Mesenchymal stem cell (in vitro differentiated cells and primary cell): ENCODE measurements around the gene LUZP1.

Experiments used
- DNase-seq: peaks from one replicate; pipeline ENCODE4 v3.0.0-alpha.2; 2013
- H2AFZ ChIP-seq: one replicate; pipeline ENCODE4 v1.6.1; 2013; ENCODE audit warnings: low read depth, mild to moderate bottlenecking, control low read depth, inconsistent platforms, low read length, moderate library complexity
- H2AK5ac ChIP-seq: 2 replicates; pipeline ENCODE4 v1.6.1; 2013; ENCODE audit warnings: low read length, moderate library complexity, mild to moderate bottlenecking, inconsistent platforms; ENCODE audit not compliant: severe bottlenecking
- H2BK120ac ChIP-seq: one replicate; pipeline ENCODE4 v1.6.1; 2013; ENCODE audit warnings: low read depth, mild to moderate bottlenecking, inconsistent platforms, low read length, moderate library complexity
- H2BK12ac ChIP-seq, 2 experiments: one replicate each; pipeline ENCODE4 v1.6.1; 2013; ENCODE audit warnings: inconsistent platforms in 2 of 2, low read length in 2 of 2, mild to moderate bottlenecking in 2 of 2, moderate library complexity in 2 of 2, control low read depth in 1 of 2
- H2BK15ac ChIP-seq: one replicate; pipeline ENCODE4 v1.6.1; 2013; ENCODE audit warnings: mild to moderate bottlenecking, low read depth, inconsistent platforms; ENCODE audit not compliant: poor library complexity, severe bottlenecking
- H2BK5ac ChIP-seq: 2 replicates; pipeline ENCODE4 v1.6.1; 2013; ENCODE audit warnings: low read depth, mild to moderate bottlenecking, low read length, control low read depth, inconsistent platforms; ENCODE audit not compliant: poor library complexity, severe bottlenecking
- H3K14ac ChIP-seq, 2 experiments: one replicate each; pipeline ENCODE4 v1.6.1; 2013; ENCODE audit warnings: inconsistent platforms in 2 of 2, low read length in 2 of 2, control low read depth in 1 of 2, mild to moderate bottlenecking in 1 of 2, moderate library complexity in 1 of 2
- H3K18ac ChIP-seq, 2 experiments: one replicate each; pipeline ENCODE4 v1.6.1; 2013; ENCODE audit warnings: inconsistent platforms in 2 of 2, low read length in 2 of 2, control low read depth in 1 of 2, low read depth in 1 of 2, mild to moderate bottlenecking in 1 of 2
- H3K23ac ChIP-seq, 2 experiments: one replicate each; pipeline ENCODE4 v1.6.1; 2013; ENCODE audit warnings: inconsistent platforms in 2 of 2, low read length in 2 of 2, mild to moderate bottlenecking in 2 of 2, moderate library complexity in 2 of 2, control low read depth in 1 of 2
- H3K27ac ChIP-seq: 2 replicates; pipeline ENCODE4 v1.5.1; 2013; ENCODE audit warnings: mild to moderate bottlenecking, moderate library complexity, low read length, control low read depth, inconsistent platforms; ENCODE audit not compliant: poor library complexity, severe bottlenecking
- H3K27me3 ChIP-seq, 2 experiments: 2 replicates each; pipeline versions ENCODE4 v1.6.1 to v1.7.0; 2013; ENCODE audit warnings: low read length in 2 of 2, mild to moderate bottlenecking in 2 of 2, moderate library complexity in 2 of 2, control low read depth in 1 of 2, inconsistent platforms in 1 of 2; ENCODE audit not compliant: control insufficient read depth in 1 of 2, insufficient read depth in 1 of 2
- H3K36me3 ChIP-seq, 2 experiments: 2 replicates each; pipeline versions ENCODE4 v1.6.1 to v1.7.0; 2013; ENCODE audit warnings: low read length in 2 of 2, control low read depth in 1 of 2, inconsistent platforms in 1 of 2, low read depth in 1 of 2, mild to moderate bottlenecking in 1 of 2; ENCODE audit not compliant: insufficient read depth in 2 of 2, control insufficient read depth in 1 of 2
- H3K4ac ChIP-seq, 2 experiments: one replicate each; pipeline ENCODE4 v1.6.1; 2013; ENCODE audit warnings: inconsistent platforms in 2 of 2, low read length in 2 of 2, mild to moderate bottlenecking in 2 of 2, moderate library complexity in 2 of 2, control low read depth in 1 of 2, low read depth in 1 of 2
- H3K4me1 ChIP-seq: 2 replicates; pipeline ENCODE4 v1.6.1; 2013; ENCODE audit warnings: low read depth, low read length, control low read depth; ENCODE audit not compliant: control insufficient read depth, insufficient read depth
- H3K4me2 ChIP-seq: 2 replicates; pipeline ENCODE4 v1.6.1; 2013; ENCODE audit warnings: low read length, mild to moderate bottlenecking, inconsistent platforms; ENCODE audit not compliant: poor library complexity, severe bottlenecking
- H3K4me3 ChIP-seq, 2 experiments: 2 replicates each; pipeline versions ENCODE4 v1.5.1 to v1.7.0; 2013; ENCODE audit warnings: low read length in 2 of 2, mild to moderate bottlenecking in 2 of 2, control low read depth in 1 of 2, low read depth in 1 of 2; ENCODE audit not compliant: insufficient read depth in 1 of 2
- H3K79me1 ChIP-seq: replicated peaks from 2 replicates; pipeline ENCODE4 v1.6.1; 2013; ENCODE audit warnings: mild to moderate bottlenecking, control low read depth, low read length, inconsistent platforms; ENCODE audit not compliant: poor library complexity, severe bottlenecking
- H3K9ac ChIP-seq: 2 replicates; pipeline ENCODE4 v1.7.0; 2013; ENCODE audit warnings: mild to moderate bottlenecking, low read length, moderate library complexity
- H3K9me3 ChIP-seq: 2 replicates; pipeline ENCODE4 v1.7.0; 2013; ENCODE audit warnings: mild to moderate bottlenecking, low read length; ENCODE audit not compliant: control insufficient read depth
- H4K8ac ChIP-seq: one replicate; pipeline ENCODE4 v1.6.1; 2013; ENCODE audit warnings: inconsistent platforms, mild to moderate bottlenecking, low read length, moderate library complexity
- H4K91ac ChIP-seq: one replicate; pipeline ENCODE4 v1.6.1; 2013; ENCODE audit warnings: mild to moderate bottlenecking, low read length, inconsistent platforms
- WGBS: methylation state at CpG from one replicate; pipeline ENCODE4 v1.1.7; 2013; ENCODE audit warnings: mixed read lengths; 5-methylcytosine and 5-hydroxymethylcytosine counted together

LUZP1 gene

DNA sequence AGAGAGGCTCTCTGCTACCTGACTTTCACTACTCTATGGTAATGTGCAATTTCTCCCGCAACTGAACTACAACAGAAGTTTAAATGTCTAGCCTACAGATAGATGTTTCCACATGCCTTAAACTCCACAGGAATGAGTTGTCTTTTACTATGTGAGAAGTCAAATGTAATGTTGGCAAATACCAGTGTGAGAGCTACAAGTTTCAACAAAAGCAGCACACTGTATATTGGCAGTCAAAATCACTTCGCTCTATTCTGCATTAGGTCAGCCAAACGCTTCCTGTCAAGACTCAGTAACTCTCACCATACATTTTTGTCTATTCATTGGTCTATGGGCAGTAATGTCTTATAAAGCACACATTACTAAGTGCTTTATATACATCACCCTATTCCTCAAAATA is 41.9 kb downstream of the LUZP1 start:
- Histone ChIP-seq H2BK15ac (no peak overlapping the region), H3K27me3 (no peaks in the 10 kb centered on the region), H4K91ac (no peak overlapping the region), H2AFZ (no peak overlapping the region), H4K8ac (no peak overlapping the region), H2BK12ac (no peak overlapping the region), H3K23ac (no peak overlapping the region), H3K4ac (no peak overlapping the region), H2AK5ac (no peak overlapping the region), H3K9me3 (no peaks in the 10 kb centered on the region), H3K79me1 (peaks cover 3% of the 10 kb centered on the region), H3K27ac (peak overlapping the region; percentile 7), H3K14ac (no peak overlapping the region), H3K9ac (no peak overlapping the region), H2BK120ac (no peak overlapping the region), H2BK5ac (no peak overlapping the region), H3K36me3 (no peaks in the 10 kb centered on the region), H3K18ac (no peak overlapping the region), H3K4me1 (peaks cover 8% of the 10 kb centered on the region), H3K4me2 (no peak overlapping the region), H3K4me3 (no peak overlapping the region)
- peak; percentile 58 for DNase-seq
- WGBS, result 90% methylated on average over 2 of the region's 3 CpGs

DNA sequence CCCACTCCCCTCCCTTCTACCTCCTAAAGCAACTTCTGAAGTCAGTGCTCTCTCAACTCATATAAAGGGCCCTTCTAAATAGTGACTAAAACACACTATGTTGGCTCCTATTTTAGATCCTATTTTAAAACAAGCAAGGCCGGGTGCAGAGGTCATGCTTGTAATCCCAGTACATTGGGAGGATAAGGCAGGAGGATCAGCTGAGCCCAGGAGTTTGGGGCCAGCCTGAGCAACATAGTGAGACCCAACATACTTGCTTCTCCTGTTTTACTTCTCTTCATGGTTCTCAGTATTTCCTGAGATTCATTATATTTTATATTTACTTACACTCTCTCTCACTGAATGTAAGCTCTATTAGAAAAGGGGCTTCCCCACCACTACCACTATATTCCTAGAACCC is 42.5 kb downstream of the LUZP1 start:
- H2AK5ac ChIP-seq, result no peak overlapping the region
- H3K4me1 ChIP-seq, result peaks cover 8% of the 10 kb centered on the region
- H3K36me3 ChIP-seq, result no peaks in the 10 kb centered on the region
- H4K8ac ChIP-seq, result no peak overlapping the region
- no peaks in the 10 kb centered on the region for H3K27me3 ChIP-seq
- H4K91ac ChIP-seq, result no peak overlapping the region
- H3K4me2 ChIP-seq, result no peak overlapping the region
- H3K4ac ChIP-seq, result no peak overlapping the region
- H2BK120ac ChIP-seq, result no peak overlapping the region
- 75% methylated on average over 1 of the region's 1 CpG for WGBS
- H2AFZ ChIP-seq, result no peak overlapping the region
- H3K14ac ChIP-seq, result no peak overlapping the region
- no peak overlapping the region for H3K27ac ChIP-seq
- no peak overlapping the region for H2BK12ac ChIP-seq
- no peak overlapping the region for H3K23ac ChIP-seq
- H2BK5ac ChIP-seq, result no peak overlapping the region
- no peak overlapping the region for H3K9ac ChIP-seq
- H3K9me3 ChIP-seq, result no peaks in the 10 kb centered on the region
- peak overlapping the region; percentile 12 to 29 for H3K18ac ChIP-seq
- H3K4me3 ChIP-seq, result no peak overlapping the region
- DNase-seq, result no peak
- no peak overlapping the region for H2BK15ac ChIP-seq
- peaks cover 3% of the 10 kb centered on the region for H3K79me1 ChIP-seq

DNA sequence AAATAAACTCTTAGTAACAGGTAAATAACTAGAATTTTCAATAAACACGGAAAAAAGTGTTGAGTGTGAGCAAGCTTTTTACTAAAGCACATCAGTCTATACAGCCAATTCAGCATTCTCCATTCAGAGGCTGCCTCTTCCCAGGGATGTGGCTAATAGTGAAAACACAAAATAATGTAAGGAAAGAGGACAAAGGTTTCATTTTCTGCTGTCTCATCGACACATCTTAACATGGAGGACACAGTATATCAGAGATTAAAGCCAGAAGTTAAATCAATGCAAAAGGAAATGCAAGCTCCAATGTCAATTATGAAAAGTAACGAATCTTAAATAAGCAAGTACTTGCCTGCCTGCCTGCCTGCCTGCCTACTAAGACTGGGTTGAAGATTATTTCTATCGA is 43.2 kb downstream of the LUZP1 start:
- DNase-seq, result no peak
- H3K4ac ChIP-seq, result no peak overlapping the region
- H2BK5ac ChIP-seq, result no peak overlapping the region
- no peaks in the 10 kb centered on the region for H3K27me3 ChIP-seq
- H3K36me3 ChIP-seq, result no peaks in the 10 kb centered on the region
- no peak overlapping the region for H2BK120ac ChIP-seq
- 98% methylated on average over 3 of the region's 4 CpGs for WGBS
- H3K4me2 ChIP-seq, result no peak overlapping the region
- peaks cover 8% of the 10 kb centered on the region for H3K4me1 ChIP-seq
- H2AFZ ChIP-seq, result no peak overlapping the region
- H2BK12ac ChIP-seq, result no peak overlapping the region
- H3K9me3 ChIP-seq, result no peaks in the 10 kb centered on the region
- no peak overlapping the region for H3K18ac ChIP-seq
- H3K4me3 ChIP-seq, result no peak overlapping the region
- no peak overlapping the region for H3K23ac ChIP-seq
- no peak overlapping the region for H4K8ac ChIP-seq
- H2BK15ac ChIP-seq, result no peak overlapping the region
- peaks cover 1% of the 10 kb centered on the region for H3K79me1 ChIP-seq
- no peak overlapping the region for H3K27ac ChIP-seq
- no peak overlapping the region for H3K9ac ChIP-seq
- H3K14ac ChIP-seq, result no peak overlapping the region
- H2AK5ac ChIP-seq, result no peak overlapping the region
- no peak overlapping the region for H4K91ac ChIP-seq

DNA sequence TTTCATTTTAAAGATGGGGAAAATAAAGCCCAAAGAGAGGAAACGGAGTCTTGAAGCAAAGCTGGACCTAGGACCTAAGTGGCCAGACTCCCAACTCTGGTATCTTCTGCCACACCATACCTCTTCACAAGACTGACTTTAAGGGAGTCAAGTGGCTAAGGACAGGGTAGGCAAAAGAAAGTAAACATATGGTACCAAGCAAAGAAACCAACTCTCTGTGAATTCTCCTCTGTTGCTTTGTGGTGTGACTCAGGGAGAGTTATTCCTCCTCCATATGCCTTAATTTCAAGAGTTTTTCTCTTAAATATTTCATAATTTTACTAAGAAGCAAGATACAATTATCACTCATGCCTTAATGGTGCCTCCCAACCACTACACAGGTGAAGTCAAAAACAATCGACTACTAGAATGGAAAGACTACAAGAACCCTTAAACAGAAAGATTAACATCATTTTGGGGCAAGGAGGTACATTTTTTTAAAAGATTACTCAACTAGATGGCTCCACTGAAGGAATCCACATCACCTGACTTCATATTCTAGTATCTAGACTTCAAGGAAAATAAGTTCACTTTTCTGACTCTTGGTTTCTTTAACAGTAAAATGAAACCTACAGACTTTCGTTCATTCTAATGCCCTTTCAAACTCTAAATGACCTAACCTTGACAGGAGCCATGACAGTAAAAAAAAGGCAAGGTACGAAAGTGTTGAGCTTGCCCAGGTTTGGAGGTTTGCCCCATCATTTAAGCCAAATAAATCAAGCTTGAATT is 44.2 kb downstream of the LUZP1 start:
- Histone ChIP-seq H4K8ac (no peak overlapping the region), H3K4me2 (no peak overlapping the region), H3K27me3 (no peaks in the 10 kb centered on the region), H2BK15ac (no peak overlapping the region), H3K9ac (no peak overlapping the region), H4K91ac (no peak overlapping the region), H3K4me3 (no peak overlapping the region), H3K14ac (no peak overlapping the region), H3K9me3 (no peaks in the 10 kb centered on the region), H3K27ac (no peak overlapping the region), H2BK12ac (no peak overlapping the region), H3K36me3 (no peaks in the 10 kb centered on the region), H2AK5ac (no peak overlapping the region), H3K23ac (peak overlapping the region in 1 of 2 experiments; percentile 69), H3K4ac (no peak overlapping the region), H3K79me1 (peaks cover 1% of the 10 kb centered on the region), H3K4me1 (peaks cover 11% of the 10 kb centered on the region), H2BK120ac (no peak overlapping the region), H3K18ac (no peak overlapping the region), H2AFZ (no peak overlapping the region), H2BK5ac (no peak overlapping the region)
- no peak for DNase-seq
- WGBS, result over 99% methylated on average over 4 of the region's 4 CpGs
